Thoracic aorta (tissue), 2 donors: Measurements from ENCODE around the gene ARFGEF2. TPM values are rescaled to one million over a fixed set of nuclear protein-coding genes. Genes with fewer than 3 reads are reported as not detected.

Source experiments
- ATAC-seq: fragments of 150-250 bp; one replicate; pipeline ENCODE4 v1.8.0; 2017; ENCODE audit warnings: low read depth; ENCODE audit not compliant: insufficient number of reproducible peaks, low FRiP score
- DNase-seq: peaks from one replicate; pipeline ENCODE4 v3.0.0-alpha.2; 2020; ENCODE audit warnings: low spot score
- H3K27ac ChIP-seq, 2 donors: fragments of 200-600 bp; sonication (generic); 1 replicate in 1 of 2; 2 replicates in 1 of 2; pipeline ENCODE4 v1.5.1; 2016; ENCODE audit warnings: mild to moderate bottlenecking in 2 of 2, moderate library complexity in 2 of 2
- H3K27me3 ChIP-seq: fragments of 200-600 bp; sonication (generic); replicated peaks from 2 replicates; pipeline ENCODE4 v1.6.0; 2016; ENCODE audit warnings: mild to moderate bottlenecking; ENCODE audit not compliant: insufficient read depth
- H3K36me3 ChIP-seq: fragments of 200-600 bp; sonication (generic); one replicate; pipeline ENCODE4 v1.5.1; 2016
- H3K4me1 ChIP-seq, 2 donors: fragments of 200-600 bp; sonication (generic); 1 replicate in 1 of 2; 2 replicates in 1 of 2; pipeline versions ENCODE4 v1.5.1 to v1.6.0; 2016; ENCODE audit warnings: low read depth in 2 of 2, mild to moderate bottlenecking in 1 of 2; ENCODE audit not compliant: control insufficient read depth in 1 of 2
- H3K4me3 ChIP-seq: fragments of 200-600 bp; sonication (generic); 2 replicates; pipeline ENCODE4 v1.5.1; 2016; ENCODE audit warnings: mild to moderate bottlenecking
- H3K9me3 ChIP-seq: fragments of 200-600 bp; sonication (generic); 2 replicates; pipeline ENCODE4 v1.5.1; 2016
- CTCF ChIP-seq: fragments of 200-600 bp; sonication (generic); IDR thresholded peaks from one replicate; pipeline ENCODE4 v1.5.1; 2019; ENCODE audit warnings: antibody characterized with exemption
- total RNA-seq, 2 donors: library from RNA; depleted of rRNA; stranded (reverse); fragments of >200 nt; gene quantifications; one replicate each; pipeline versions ENCODE4 v1.1.0 to v1.2.3, GENCODE V29; 2016

Gene ARFGEF2
- total RNA-seq, 2 donors from 2014 or later: 25.9 to 37.2 TPM

GRCh38 chr20:48906221-48906877 is 15.2 kb upstream of the ARFGEF2 start:
- ATAC-seq: no peak
- Histone ChIP-seq H3K27me3 (no peaks in the 10 kb centered on the region), H3K9me3 (no peaks in the 10 kb centered on the region), H3K4me1 (peaks cover 0 to 4% of the 10 kb centered on the region in 2 donors), H3K36me3 (no peaks in the 10 kb centered on the region), H3K4me3 (no peak overlapping the region), H3K27ac (no peak overlapping the region)
- no peak for DNase-seq
- TF ChIP-seq CTCF: no peak

- no peak overlapping the region for H3K4me3 ChIP-seq
- H3K36me3 ChIP-seq: no peaks in the 10 kb centered on the region
- TF ChIP-seq CTCF: no peak
- peaks cover 0 to 4% of the 10 kb centered on the region in 2 donors for H3K4me1 ChIP-seq
- H3K27ac ChIP-seq: no peak overlapping the region
- ATAC-seq (no peak), DNase-seq (no peak)
- H3K9me3 ChIP-seq: no peaks in the 10 kb centered on the region
- H3K27me3 ChIP-seq: peaks cover 3% of the 10 kb centered on the region
Measured at GRCh38 chr20:48908656-48909319, 12.7 kb upstream of the ARFGEF2 start.

- Histone ChIP-seq H3K36me3 (no peaks in the 10 kb centered on the region), H3K9me3 (no peaks in the 10 kb centered on the region), H3K27me3 (peaks cover 3% of the 10 kb centered on the region), H3K4me1 (peaks cover 0 to under 1% of the 10 kb centered on the region in 2 donors), H3K27ac (no peak overlapping the region), H3K4me3 (no peak overlapping the region)
- no peak for TF ChIP-seq CTCF
- ATAC-seq (no peak), DNase-seq (no peak)
Measured at GRCh38 chr20:48909910-48910309, 11.6 kb upstream of the ARFGEF2 start.

DNA sequence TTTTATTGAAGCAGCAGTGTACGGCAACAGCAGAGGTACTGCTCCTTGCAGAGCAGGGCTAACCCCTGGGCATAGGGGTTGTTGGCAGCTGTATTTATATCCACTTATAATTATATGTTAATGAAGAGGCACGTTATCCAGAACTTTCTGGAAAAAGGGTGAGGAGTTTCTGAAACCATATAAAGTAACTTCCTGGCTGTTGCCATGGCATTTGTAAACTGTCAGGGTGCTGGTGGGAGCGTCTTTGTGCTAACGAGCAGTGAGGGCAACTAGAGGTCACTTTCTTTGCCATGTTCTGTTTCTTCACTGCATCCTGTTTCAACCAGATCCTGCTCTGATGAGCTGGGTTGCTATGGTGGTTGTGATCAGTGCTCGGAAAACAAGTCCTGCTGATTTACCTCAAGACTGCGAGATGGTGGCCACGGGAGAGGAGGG is 11.1 kb upstream of the ARFGEF2 start:
- H3K36me3 ChIP-seq: no peaks in the 10 kb centered on the region
- peaks cover 3% of the 10 kb centered on the region for H3K27me3 ChIP-seq
- no peak overlapping the region for H3K4me3 ChIP-seq
- ATAC-seq: no peak
- no peak overlapping the region for H3K27ac ChIP-seq
- no peaks in the 10 kb centered on the region for H3K9me3 ChIP-seq
- H3K4me1 ChIP-seq: no peaks in the 10 kb centered on the region
- no peak for DNase-seq
- TF ChIP-seq CTCF: no peak

DNA sequence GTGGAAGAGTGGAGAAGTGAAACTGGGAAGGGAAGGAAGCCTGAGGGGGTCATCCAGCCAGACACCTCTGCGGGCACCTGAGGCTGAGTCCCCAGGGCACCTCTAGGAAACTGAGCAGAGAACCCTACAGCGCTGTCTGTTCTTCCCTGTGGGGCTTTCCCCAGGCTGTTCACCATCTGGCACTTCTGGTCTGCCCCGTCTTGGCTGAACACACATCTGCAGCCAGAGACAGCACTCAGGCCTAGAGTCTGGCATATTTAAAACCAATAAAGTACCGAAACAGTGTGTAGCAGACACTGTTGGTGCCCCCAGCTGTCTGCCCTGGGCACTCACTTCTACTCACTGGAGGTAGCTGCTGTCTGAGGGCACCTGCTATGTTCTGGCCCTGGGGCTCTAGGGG is 9.4 kb upstream of the ARFGEF2 start:
- Histone ChIP-seq H3K4me1 (no peaks in the 10 kb centered on the region), H3K9me3 (no peaks in the 10 kb centered on the region), H3K27me3 (peaks cover 3% of the 10 kb centered on the region), H3K4me3 (no peak overlapping the region), H3K36me3 (no peaks in the 10 kb centered on the region), H3K27ac (no peak overlapping the region)
- TF ChIP-seq CTCF: no peak
- ATAC-seq: no peak
- no peak for DNase-seq
